ENCODE data around the gene GNAO1.

GNAO1 gene

GRCh38 chr16:56282451-56282850 is 91.2 kb downstream of the GNAO1 start:
- no peaks in the 10 kb centered on the region for H3K36me3 ChIP-seq (ENCODE audit: control insufficient read depth in 2 of 2, insufficient read depth in 1 of 2, low read length in 2 of 2)
- CTCF ChIA-PET = interaction anchor here (0.6 kb wide), 1 partner anchor 60 kb away, joined by 3 read pairs; no protein-coding TSS in a partner anchor
- H3K27ac ChIP-seq (ENCODE audit: extremely low read depth, low read depth, low read length) = no peak overlapping the region
- H3K4me3 ChIP-seq (ENCODE audit: low read depth, low read length) = no peak overlapping the region
- H3K9me3 ChIP-seq (ENCODE audit: control insufficient read depth, insufficient read depth, low read depth, low read length) = no peaks in the 10 kb centered on the region
- H3K4me1 ChIP-seq (ENCODE audit: control insufficient read depth, insufficient read depth, low read length) = no peaks in the 10 kb centered on the region
- TF ChIP-seq ZNF677 (tag by site-specific recombination; IDR thresholded peaks at IDR 0.05) (no peak), ZNF426 (tag by site-specific recombination; IDR thresholded peaks at IDR 0.05) (no peak), KLF16 (tag by site-specific recombination; IDR thresholded peaks at IDR 0.05) (no peak), ZNF658 (tag by site-specific recombination; IDR thresholded peaks at IDR 0.05) (no peak), ZBTB17 (tag by site-specific recombination; IDR thresholded peaks at IDR 0.05) (no peak), SP3 (tag by site-specific recombination; IDR thresholded peaks at IDR 0.05) (no peak)
- TF ChIP-seq, protein P1, sequence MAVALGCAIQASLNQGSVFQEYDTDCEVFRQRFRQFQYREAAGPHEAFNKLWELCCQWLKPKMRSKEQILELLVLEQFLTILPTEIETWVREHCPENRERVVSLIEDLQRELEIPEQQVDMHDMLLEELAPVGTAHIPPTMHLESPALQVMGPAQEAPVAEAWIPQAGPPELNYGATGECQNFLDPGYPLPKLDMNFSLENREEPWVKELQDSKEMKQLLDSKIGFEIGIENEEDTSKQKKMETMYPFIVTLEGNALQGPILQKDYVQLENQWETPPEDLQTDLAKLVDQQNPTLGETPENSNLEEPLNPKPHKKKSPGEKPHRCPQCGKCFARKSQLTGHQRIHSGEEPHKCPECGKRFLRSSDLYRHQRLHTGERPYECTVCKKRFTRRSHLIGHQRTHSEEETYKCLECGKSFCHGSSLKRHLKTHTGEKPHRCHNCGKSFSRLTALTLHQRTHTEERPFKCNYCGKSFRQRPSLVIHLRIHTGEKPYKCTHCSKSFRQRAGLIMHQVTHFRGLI (tag by site-specific recombination; IDR thresholded peaks at IDR 0.05) = no peak
- TF ChIP-seq, protein P2, sequence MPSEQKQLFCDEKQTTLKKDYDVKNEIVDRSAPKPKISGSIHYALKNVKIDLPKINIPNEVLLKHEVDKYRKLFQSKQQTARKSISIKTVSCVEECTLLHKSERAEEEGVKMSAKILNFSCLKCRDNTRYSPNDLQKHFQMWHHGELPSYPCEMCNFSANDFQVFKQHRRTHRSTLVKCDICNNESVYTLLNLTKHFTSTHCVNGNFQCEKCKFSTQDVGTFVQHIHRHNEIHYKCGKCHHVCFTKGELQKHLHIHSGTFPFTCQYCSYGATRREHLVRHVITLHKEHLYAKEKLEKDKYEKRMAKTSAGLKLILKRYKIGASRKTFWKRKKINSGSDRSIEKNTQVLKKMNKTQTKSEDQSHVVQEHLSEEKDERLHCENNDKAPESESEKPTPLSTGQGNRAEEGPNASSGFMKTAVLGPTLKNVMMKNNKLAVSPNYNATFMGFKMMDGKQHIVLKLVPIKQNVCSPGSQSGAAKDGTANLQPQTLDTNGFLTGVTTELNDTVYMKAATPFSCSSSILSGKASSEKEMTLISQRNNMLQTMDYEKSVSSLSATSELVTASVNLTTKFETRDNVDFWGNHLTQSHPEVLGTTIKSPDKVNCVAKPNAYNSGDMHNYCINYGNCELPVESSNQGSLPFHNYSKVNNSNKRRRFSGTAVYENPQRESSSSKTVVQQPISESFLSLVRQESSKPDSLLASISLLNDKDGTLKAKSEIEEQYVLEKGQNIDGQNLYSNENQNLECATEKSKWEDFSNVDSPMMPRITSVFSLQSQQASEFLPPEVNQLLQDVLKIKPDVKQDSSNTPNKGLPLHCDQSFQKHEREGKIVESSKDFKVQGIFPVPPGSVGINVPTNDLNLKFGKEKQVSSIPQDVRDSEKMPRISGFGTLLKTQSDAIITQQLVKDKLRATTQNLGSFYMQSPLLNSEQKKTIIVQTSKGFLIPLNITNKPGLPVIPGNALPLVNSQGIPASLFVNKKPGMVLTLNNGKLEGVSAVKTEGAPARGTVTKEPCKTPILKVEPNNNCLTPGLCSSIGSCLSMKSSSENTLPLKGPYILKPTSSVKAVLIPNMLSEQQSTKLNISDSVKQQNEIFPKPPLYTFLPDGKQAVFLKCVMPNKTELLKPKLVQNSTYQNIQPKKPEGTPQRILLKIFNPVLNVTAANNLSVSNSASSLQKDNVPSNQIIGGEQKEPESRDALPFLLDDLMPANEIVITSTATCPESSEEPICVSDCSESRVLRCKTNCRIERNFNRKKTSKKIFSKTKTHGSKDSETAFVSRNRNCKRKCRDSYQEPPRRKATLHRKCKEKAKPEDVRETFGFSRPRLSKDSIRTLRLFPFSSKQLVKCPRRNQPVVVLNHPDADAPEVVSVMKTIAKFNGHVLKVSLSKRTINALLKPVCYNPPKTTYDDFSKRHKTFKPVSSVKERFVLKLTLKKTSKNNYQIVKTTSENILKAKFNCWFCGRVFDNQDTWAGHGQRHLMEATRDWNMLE (tag by site-specific recombination; conservative IDR thresholded peaks at IDR 0.05; ENCODE audit: low read depth) = no peak
- POLR2A ChIA-PET = no interaction called here

DNA sequence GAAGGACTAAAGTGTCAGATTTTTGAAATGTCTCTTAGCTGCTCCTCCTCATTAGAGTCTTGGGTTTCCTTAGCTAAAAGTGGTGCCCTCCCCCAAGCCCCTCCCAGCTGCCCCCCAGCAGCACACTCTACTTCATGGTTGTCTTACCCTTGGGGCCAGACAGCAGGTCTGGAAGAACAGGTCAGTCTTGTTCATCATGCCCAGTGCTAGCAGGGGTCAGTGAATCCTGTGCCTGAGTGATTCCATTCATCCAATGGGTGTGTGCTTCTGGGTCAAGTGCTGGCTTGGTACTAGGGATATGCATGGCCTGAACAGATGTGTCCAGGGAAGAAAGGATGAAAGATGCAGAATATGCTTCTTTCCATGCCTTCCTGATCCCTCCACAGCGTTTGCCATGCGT is 93.2 kb downstream of the GNAO1 start:
- Histone ChIP-seq H3K27ac (ENCODE audit: extremely low read depth, low read depth, low read length) (no peak overlapping the region), H3K4me1 (ENCODE audit: control insufficient read depth, insufficient read depth, low read length) (no peaks in the 10 kb centered on the region), H3K9me3 (ENCODE audit: control insufficient read depth, insufficient read depth, low read depth, low read length) (no peaks in the 10 kb centered on the region), H3K36me3 (ENCODE audit: control insufficient read depth in 2 of 2, insufficient read depth in 1 of 2, low read length in 2 of 2) (no peaks in the 10 kb centered on the region), H3K4me3 (ENCODE audit: low read depth, low read length) (no peak overlapping the region)
- TF ChIP-seq ZNF670 (tag by site-specific recombination; IDR thresholded peaks at IDR 0.05; ENCODE audit: low read depth) (no peak), ZNF398 (tag by site-specific recombination; IDR thresholded peaks at IDR 0.05) (no peak), KLF1 (tag by site-specific recombination; IDR thresholded peaks at IDR 0.05) (no peak), GLIS1 (tag by site-specific recombination; IDR thresholded peaks at IDR 0.05) (no peak), ZNF248 (tag by site-specific recombination; IDR thresholded peaks at IDR 0.05) (no peak), ZNF701 (tag by site-specific recombination; IDR thresholded peaks at IDR 0.05) (no peak), ZNF266 (tag by site-specific recombination; IDR thresholded peaks at IDR 0.05; ENCODE audit: low read depth) (no peak), MZF1 (tag by site-specific recombination; IDR thresholded peaks at IDR 0.05; ENCODE audit: borderline replicate concordance) (no peak), ZNF558 (tag by site-specific recombination; IDR thresholded peaks at IDR 0.05) (no peak), ZNF391 (tag by site-specific recombination; IDR thresholded peaks at IDR 0.05; ENCODE audit: borderline replicate concordance, low read depth) (no peak), ZNF677 (tag by site-specific recombination; IDR thresholded peaks at IDR 0.05) (no peak), SP7 (tag by site-specific recombination; IDR thresholded peaks at IDR 0.05) (no peak), ZNF473 (tag by site-specific recombination; IDR thresholded peaks at IDR 0.05) (no peak), ZNF366 (tag by site-specific recombination; conservative IDR thresholded peaks at IDR 0.05) (no peak)
- TF ChIP-seq, protein P3, sequence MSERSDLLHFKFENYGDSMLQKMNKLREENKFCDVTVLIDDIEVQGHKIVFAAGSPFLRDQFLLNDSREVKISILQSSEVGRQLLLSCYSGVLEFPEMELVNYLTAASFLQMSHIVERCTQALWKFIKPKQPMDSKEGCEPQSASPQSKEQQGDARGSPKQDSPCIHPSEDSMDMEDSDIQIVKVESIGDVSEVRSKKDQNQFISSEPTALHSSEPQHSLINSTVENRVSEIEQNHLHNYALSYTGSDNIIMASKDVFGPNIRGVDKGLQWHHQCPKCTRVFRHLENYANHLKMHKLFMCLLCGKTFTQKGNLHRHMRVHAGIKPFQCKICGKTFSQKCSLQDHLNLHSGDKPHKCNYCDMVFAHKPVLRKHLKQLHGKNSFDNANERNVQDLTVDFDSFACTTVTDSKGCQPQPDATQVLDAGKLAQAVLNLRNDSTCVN (tag by site-specific recombination; optimal IDR thresholded peaks at IDR 0.05) = no peak
- TF ChIP-seq, protein P4, sequence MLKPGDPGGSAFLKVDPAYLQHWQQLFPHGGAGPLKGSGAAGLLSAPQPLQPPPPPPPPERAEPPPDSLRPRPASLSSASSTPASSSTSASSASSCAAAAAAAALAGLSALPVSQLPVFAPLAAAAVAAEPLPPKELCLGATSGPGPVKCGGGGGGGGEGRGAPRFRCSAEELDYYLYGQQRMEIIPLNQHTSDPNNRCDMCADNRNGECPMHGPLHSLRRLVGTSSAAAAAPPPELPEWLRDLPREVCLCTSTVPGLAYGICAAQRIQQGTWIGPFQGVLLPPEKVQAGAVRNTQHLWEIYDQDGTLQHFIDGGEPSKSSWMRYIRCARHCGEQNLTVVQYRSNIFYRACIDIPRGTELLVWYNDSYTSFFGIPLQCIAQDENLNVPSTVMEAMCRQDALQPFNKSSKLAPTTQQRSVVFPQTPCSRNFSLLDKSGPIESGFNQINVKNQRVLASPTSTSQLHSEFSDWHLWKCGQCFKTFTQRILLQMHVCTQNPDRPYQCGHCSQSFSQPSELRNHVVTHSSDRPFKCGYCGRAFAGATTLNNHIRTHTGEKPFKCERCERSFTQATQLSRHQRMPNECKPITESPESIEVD (tag by site-specific recombination; IDR thresholded peaks at IDR 0.05) = no peak
- ChIA-PET POLR2A (no interaction called here), CTCF (interaction anchor here (0.6 kb wide), 1 partner anchor 251 kb away, joined by 3 read pairs; no protein-coding TSS in a partner anchor)

All from HEK293 (cell line).